Keratinocyte (primary cell): ENCODE measurements around the gene PRSS36. TPM values are rescaled to one million over a fixed set of nuclear protein-coding genes. Genes with fewer than 3 reads are reported as not detected.
A peak's percentile ranks its signal among the peaks of the same experiment; 100 is the strongest.

Experiments used
- DNase-seq: peaks from one replicate; pipeline ENCODE4 v3.0.0-alpha.2; 2011; ENCODE audit warnings: low read depth, missing footprints, low spot score
- FAIRE-seq: peaks from 2 replicates; lab custom pipeline; 2011; peaks lifted over from hg19 to GRCh38; lab: Jason Lieb, UNC
- H2AFZ ChIP-seq: 2 replicates; pipeline ENCODE4 v1.6.0; 2012; ENCODE audit warnings: low read length, control low read depth, inconsistent platforms; ENCODE audit not compliant: control insufficient read depth
- H3K27ac ChIP-seq: 2 replicates; pipeline ENCODE4 v1.5.1; 2011; ENCODE audit warnings: low read length; ENCODE audit not compliant: control insufficient read depth, insufficient read depth
- H3K27me3 ChIP-seq: 3 replicates; pipeline ENCODE4 v1.6.0; 2011; ENCODE audit warnings: low read length; ENCODE audit not compliant: control insufficient read depth, insufficient read depth; ENCODE audit errors: extremely low read depth
- H3K36me3 ChIP-seq, 2 experiments: 2 replicates in 1 of 2; 3 replicates in 1 of 2; pipeline ENCODE4 v1.5.1; 2011; ENCODE audit warnings: low read length in 2 of 2, mild to moderate bottlenecking in 1 of 2; ENCODE audit not compliant: control insufficient read depth in 2 of 2, insufficient read depth in 2 of 2; ENCODE audit errors: extremely low read depth in 1 of 2
- H3K4me1 ChIP-seq: 3 replicates; pipeline ENCODE4 v1.5.1; 2011; ENCODE audit warnings: low read length; ENCODE audit not compliant: control insufficient read depth, insufficient read depth; ENCODE audit errors: extremely low read depth
- H3K4me2 ChIP-seq: 3 replicates; pipeline ENCODE4 v1.6.0; 2011; ENCODE audit warnings: low read depth, low read length; ENCODE audit not compliant: control insufficient read depth, insufficient read depth; ENCODE audit errors: extremely low read depth
- H3K4me3 ChIP-seq, 3 experiments: fragments of 200-600 bp in 1 of 3; sonication (generic) in 1 of 3; 2 replicates in 2 of 3; 3 replicates in 1 of 3; pipeline ENCODE4 v1.5.1; 2011 to 2016; ENCODE audit warnings: low read length in 3 of 3, mild to moderate bottlenecking in 3 of 3, control low read depth in 2 of 3, inconsistent platforms in 1 of 3, low read depth in 1 of 3, mixed read lengths in 1 of 3, mixed run types in 1 of 3, moderate library complexity in 1 of 3; ENCODE audit not compliant: control insufficient read depth in 2 of 3, insufficient read depth in 2 of 3; ENCODE audit errors: extremely low read depth in 1 of 3
- H3K79me2 ChIP-seq: 2 replicates; pipeline ENCODE4 v1.6.0; 2012; ENCODE audit warnings: low read length; ENCODE audit not compliant: control insufficient read depth, insufficient read depth
- H3K9ac ChIP-seq: 3 replicates; pipeline ENCODE4 v1.6.0; 2011; ENCODE audit warnings: low read length; ENCODE audit not compliant: control insufficient read depth, insufficient read depth; ENCODE audit errors: extremely low read depth
- H3K9me1 ChIP-seq: 3 replicates; pipeline ENCODE4 v1.6.0; 2011; ENCODE audit warnings: low read length; ENCODE audit not compliant: control insufficient read depth, insufficient read depth; ENCODE audit errors: extremely low read depth
- H3K9me3 ChIP-seq: 2 replicates; pipeline ENCODE4 v1.5.1; 2012; ENCODE audit warnings: low read depth, low read length; ENCODE audit not compliant: control insufficient read depth
- H4K20me1 ChIP-seq: 3 replicates; pipeline ENCODE4 v1.6.0; 2011; ENCODE audit warnings: low read length; ENCODE audit not compliant: control insufficient read depth, insufficient read depth; ENCODE audit errors: extremely low read depth
- EZH2 ChIP-seq: IDR thresholded peaks from one replicate; pipeline ENCODE4 v1.6.1; 2012; ENCODE audit warnings: inconsistent platforms, mild to moderate bottlenecking, low read length, moderate library complexity
- dilution Hi-C: fragments of 300-500 bp; cut with MboI; formaldehyde crosslinking; loops from one replicate; pipeline ENCODE4 v1.7.0; 2020; ENCODE audit warnings: low sequenced_read_pairs; ENCODE audit not compliant: extremely low pct_ligation_motif_present
- polyA plus RNA-seq, 5 experiments: library from polyadenylated mRNA; depleted of rRNA in 3 of 5; stranded (reverse) in 3 of 5; stranded (forward) in 1 of 5; unstranded in 1 of 5; fragments of >200 nt; gene quantifications; 1 replicate in 1 of 5; 2 replicates in 3 of 5; 3 replicates in 1 of 5; pipeline versions ENCODE4 v1.2.1 to v1.2.3, GENCODE V29; 2011 to 2012; ENCODE audit warnings: missing spikeins in 2 of 5, low read depth in 1 of 5, low replicate concordance in 1 of 5
- TF ChIP-seq, protein P1 (sequence below), 3 experiments: IDR thresholded peaks in 1 of 3; conservative IDR thresholded peaks in 1 of 3; optimal IDR thresholded peaks in 1 of 3; 2 replicates in 2 of 3; 3 replicates in 1 of 3; pipeline versions ENCODE3 to v1.5.1; 2011; ENCODE audit warnings: low read length in 3 of 3, mild to moderate bottlenecking in 3 of 3, moderate library complexity in 2 of 3, control low read depth in 1 of 3, inconsistent platforms in 1 of 3; ENCODE audit not compliant: insufficient read depth in 2 of 3; ENCODE audit errors: extremely low read depth in 1 of 3

PRSS36 gene
- polyA plus RNA-seq, 1 donor (not counting 4 experiments of a cell fraction or from before 2014, with no cell fraction given), result 0.43 TPM

DNA sequence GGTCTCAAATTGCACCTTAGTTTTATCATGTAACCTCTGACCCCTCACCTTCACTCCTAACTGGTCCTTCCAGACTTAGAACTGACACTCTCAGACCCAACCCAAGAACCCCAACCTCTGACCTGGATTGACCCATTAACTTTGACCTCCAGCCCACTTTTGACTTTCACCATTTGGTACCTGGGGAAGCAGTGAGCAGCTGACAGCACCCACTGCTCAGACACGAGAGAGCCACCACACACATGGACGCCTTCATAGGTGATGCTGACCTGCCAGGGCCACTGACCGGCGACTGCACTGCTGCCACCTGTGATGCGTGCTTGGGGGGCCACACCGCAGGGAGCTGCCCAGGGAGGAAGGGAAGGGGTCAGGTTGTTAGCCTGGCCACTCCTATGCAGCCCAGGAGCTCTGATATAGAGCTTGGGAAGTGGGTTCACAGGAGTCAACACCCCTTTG is 16.8 kb downstream of the PRSS36 start:
- peaks cover 3% of the 10 kb centered on the region for H4K20me1 ChIP-seq
- DNase-seq (no peak), FAIRE-seq (no peak)
- H3K9ac ChIP-seq, result no peak overlapping the region
- H3K36me3 ChIP-seq, result peaks cover 12 to 30% of the 10 kb centered on the region in 2 experiments
- no peak overlapping the region for H2AFZ ChIP-seq
- no peak overlapping the region for H3K4me2 ChIP-seq
- dilution Hi-C loops, result no loop called here
- H3K27me3 ChIP-seq, result no peaks in the 10 kb centered on the region
- H3K4me1 ChIP-seq, result peaks cover 53% of the 10 kb centered on the region
- no peak overlapping the region for H3K27ac ChIP-seq
- peaks cover 7% of the 10 kb centered on the region for H3K9me1 ChIP-seq
- peaks cover 29% of the 10 kb centered on the region for H3K79me2 ChIP-seq
- no peak overlapping the region for H3K4me3 ChIP-seq
- TF ChIP-seq, protein P1, sequence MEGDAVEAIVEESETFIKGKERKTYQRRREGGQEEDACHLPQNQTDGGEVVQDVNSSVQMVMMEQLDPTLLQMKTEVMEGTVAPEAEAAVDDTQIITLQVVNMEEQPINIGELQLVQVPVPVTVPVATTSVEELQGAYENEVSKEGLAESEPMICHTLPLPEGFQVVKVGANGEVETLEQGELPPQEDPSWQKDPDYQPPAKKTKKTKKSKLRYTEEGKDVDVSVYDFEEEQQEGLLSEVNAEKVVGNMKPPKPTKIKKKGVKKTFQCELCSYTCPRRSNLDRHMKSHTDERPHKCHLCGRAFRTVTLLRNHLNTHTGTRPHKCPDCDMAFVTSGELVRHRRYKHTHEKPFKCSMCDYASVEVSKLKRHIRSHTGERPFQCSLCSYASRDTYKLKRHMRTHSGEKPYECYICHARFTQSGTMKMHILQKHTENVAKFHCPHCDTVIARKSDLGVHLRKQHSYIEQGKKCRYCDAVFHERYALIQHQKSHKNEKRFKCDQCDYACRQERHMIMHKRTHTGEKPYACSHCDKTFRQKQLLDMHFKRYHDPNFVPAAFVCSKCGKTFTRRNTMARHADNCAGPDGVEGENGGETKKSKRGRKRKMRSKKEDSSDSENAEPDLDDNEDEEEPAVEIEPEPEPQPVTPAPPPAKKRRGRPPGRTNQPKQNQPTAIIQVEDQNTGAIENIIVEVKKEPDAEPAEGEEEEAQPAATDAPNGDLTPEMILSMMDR (optimal IDR thresholded peaks at IDR 0.05 in 1 of 3, IDR thresholded peaks at IDR 0.05 in 1 of 3, conservative IDR thresholded peaks at IDR 0.05 in 1 of 3; ENCODE audit: extremely low read depth in 1 of 3, insufficient read depth in 2 of 3, low read length in 3 of 3), result no peak
- no peak for TF ChIP-seq EZH2
- no peaks in the 10 kb centered on the region for H3K9me3 ChIP-seq

DNA sequence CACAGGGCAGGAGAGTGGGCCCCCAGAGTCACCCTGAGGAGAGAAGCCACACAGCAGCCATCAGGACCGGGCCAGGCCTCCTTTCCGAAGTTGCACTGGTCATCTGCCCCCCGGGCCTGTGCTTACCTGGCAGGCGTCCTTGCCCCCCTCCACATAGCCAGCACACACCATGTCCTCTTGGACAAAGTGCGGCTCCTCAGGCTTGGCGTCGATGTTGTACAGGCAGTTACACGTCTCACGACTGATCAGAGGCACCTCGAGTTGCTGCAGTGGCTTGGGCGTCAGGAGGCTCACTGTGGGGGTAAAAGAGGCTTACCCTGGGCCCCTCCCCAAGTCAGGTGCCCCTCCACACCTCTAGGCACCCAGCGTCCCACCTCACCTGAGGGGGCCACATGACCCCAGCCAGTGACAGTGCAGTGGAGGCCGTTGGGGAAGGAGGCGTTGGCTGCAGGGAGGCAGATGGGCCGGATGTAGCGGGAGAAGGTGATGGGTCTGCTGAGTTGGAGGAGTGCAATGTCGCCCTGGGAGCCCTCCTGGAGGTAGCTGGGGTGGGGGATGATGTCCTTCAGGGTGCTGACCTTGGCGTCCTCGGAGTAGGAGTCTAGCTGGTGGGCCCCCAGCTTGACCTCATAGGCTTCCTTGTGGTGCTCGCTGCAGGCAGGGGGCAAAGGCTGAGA is 17.4 kb downstream of the PRSS36 start:
- FAIRE-seq (no peak), DNase-seq (no peak)
- Histone ChIP-seq H3K36me3 (peaks cover 12 to 30% of the 10 kb centered on the region in 2 experiments), H3K27ac (peak overlapping the region; percentile 49), H3K4me3 (no peak overlapping the region), H3K9me1 (peaks cover 7% of the 10 kb centered on the region), H4K20me1 (peaks cover 3% of the 10 kb centered on the region), H3K9ac (no peak overlapping the region), H3K4me1 (peaks cover 51% of the 10 kb centered on the region), H3K79me2 (peaks cover 29% of the 10 kb centered on the region), H3K9me3 (no peaks in the 10 kb centered on the region), H3K27me3 (no peaks in the 10 kb centered on the region), H3K4me2 (peak overlapping the region; percentile 32), H2AFZ (no peak overlapping the region)
- dilution Hi-C loops, result no loop called here
- TF ChIP-seq, protein P1 (optimal IDR thresholded peaks at IDR 0.05 in 1 of 3, IDR thresholded peaks at IDR 0.05 in 1 of 3, conservative IDR thresholded peaks at IDR 0.05 in 1 of 3; ENCODE audit: extremely low read depth in 1 of 3, insufficient read depth in 2 of 3, low read length in 3 of 3), result no peak
- no peak for TF ChIP-seq EZH2
